ENCODE data around the gene AMFR.

AMFR gene

DNA sequence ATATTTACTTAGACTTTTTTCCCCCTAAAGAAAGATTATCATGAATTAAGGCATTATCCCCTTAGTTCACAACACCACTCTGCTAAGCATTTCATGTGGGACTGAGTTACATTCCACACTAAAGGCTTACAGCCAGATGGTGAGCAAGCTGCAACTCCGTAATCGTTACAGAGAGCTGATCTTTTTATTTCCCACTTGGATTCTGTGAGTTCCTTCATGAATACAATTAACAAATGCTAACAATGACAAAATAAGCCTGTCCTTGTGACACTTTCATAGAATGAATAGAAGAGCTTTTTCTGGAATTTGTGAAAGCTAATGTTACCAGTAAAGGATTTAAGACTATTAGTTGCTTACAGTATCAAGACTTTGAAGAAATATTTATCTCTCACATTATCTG is 34.8 kb upstream of the AMFR start:
- Histone ChIP-seq H3K4me3 (ENCODE audit: low read depth, low read length) (no peak overlapping the region), H3K27ac (ENCODE audit: extremely low read depth, low read depth, low read length) (no peak overlapping the region), H3K36me3 (ENCODE audit: control insufficient read depth in 2 of 2, insufficient read depth in 1 of 2, low read length in 2 of 2) (peaks cover 55 to 87% of the 10 kb centered on the region in 2 experiments), H3K4me1 (ENCODE audit: control insufficient read depth, insufficient read depth, low read length) (no peaks in the 10 kb centered on the region), H3K9me3 (ENCODE audit: control insufficient read depth, insufficient read depth, low read depth, low read length) (no peaks in the 10 kb centered on the region)
- POLR2A ChIA-PET: interaction anchor here (1.4 kb wide), 1 partner anchor 9 kb away, joined by 6 read pairs; the partner anchor contains the start of genes NUDT21 and OGFOD1
- TF ChIP-seq ZNF274 (IDR thresholded peaks at IDR 0.05; ENCODE audit: low read length) (no peak), ZNF274 (tag by site-specific recombination; IDR thresholded peaks at IDR 0.05; ENCODE audit: borderline replicate concordance) (no peak), ZFHX2 (tag by site-specific recombination; conservative IDR thresholded peaks at IDR 0.05) (no peak), ZNF837 (tag by site-specific recombination; IDR thresholded peaks at IDR 0.05) (no peak), ZNF76 (tag by site-specific recombination; IDR thresholded peaks at IDR 0.05; ENCODE audit: borderline replicate concordance, low read depth) (no peak), ZNF747 (tag by site-specific recombination; IDR thresholded peaks at IDR 0.05) (no peak), ZNF621 (tag by site-specific recombination; IDR thresholded peaks at IDR 0.05) (no peak), ZNF623 (tag by site-specific recombination; IDR thresholded peaks at IDR 0.05) (no peak), ZNF544 (tag by site-specific recombination; IDR thresholded peaks at IDR 0.05) (no peak), OSR2 (tag by site-specific recombination; IDR thresholded peaks at IDR 0.05) (no peak), ZNF560 (tag by site-specific recombination; IDR thresholded peaks at IDR 0.05; ENCODE audit: borderline replicate concordance) (no peak), ZNF391 (tag by site-specific recombination; IDR thresholded peaks at IDR 0.05; ENCODE audit: borderline replicate concordance, low read depth) (no peak), ZNF501 (tag by site-specific recombination; IDR thresholded peaks at IDR 0.05) (no peak), ZNF146 (tag by site-specific recombination; IDR thresholded peaks at IDR 0.05) (no peak), ZNF571 (tag by site-specific recombination; IDR thresholded peaks at IDR 0.05) (no peak), SP7 (tag by site-specific recombination; IDR thresholded peaks at IDR 0.05) (no peak), ZNF2 (tag by site-specific recombination; IDR thresholded peaks at IDR 0.05) (no peak)
- TF ChIP-seq, protein P1, sequence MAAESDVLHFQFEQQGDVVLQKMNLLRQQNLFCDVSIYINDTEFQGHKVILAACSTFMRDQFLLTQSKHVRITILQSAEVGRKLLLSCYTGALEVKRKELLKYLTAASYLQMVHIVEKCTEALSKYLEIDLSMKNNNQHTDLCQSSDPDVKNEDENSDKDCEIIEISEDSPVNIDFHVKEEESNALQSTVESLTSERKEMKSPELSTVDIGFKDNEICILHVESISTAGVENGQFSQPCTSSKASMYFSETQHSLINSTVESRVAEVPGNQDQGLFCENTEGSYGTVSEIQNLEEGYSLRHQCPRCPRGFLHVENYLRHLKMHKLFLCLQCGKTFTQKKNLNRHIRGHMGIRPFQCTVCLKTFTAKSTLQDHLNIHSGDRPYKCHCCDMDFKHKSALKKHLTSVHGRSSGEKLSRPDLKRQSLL (tag by site-specific recombination; IDR thresholded peaks at IDR 0.05): no peak
- TF ChIP-seq, protein P2, sequence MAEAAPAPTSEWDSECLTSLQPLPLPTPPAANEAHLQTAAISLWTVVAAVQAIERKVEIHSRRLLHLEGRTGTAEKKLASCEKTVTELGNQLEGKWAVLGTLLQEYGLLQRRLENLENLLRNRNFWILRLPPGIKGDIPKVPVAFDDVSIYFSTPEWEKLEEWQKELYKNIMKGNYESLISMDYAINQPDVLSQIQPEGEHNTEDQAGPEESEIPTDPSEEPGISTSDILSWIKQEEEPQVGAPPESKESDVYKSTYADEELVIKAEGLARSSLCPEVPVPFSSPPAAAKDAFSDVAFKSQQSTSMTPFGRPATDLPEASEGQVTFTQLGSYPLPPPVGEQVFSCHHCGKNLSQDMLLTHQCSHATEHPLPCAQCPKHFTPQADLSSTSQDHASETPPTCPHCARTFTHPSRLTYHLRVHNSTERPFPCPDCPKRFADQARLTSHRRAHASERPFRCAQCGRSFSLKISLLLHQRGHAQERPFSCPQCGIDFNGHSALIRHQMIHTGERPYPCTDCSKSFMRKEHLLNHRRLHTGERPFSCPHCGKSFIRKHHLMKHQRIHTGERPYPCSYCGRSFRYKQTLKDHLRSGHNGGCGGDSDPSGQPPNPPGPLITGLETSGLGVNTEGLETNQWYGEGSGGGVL (tag by site-specific recombination; IDR thresholded peaks at IDR 0.05): no peak
- CTCF ChIA-PET: no interaction called here

DNA sequence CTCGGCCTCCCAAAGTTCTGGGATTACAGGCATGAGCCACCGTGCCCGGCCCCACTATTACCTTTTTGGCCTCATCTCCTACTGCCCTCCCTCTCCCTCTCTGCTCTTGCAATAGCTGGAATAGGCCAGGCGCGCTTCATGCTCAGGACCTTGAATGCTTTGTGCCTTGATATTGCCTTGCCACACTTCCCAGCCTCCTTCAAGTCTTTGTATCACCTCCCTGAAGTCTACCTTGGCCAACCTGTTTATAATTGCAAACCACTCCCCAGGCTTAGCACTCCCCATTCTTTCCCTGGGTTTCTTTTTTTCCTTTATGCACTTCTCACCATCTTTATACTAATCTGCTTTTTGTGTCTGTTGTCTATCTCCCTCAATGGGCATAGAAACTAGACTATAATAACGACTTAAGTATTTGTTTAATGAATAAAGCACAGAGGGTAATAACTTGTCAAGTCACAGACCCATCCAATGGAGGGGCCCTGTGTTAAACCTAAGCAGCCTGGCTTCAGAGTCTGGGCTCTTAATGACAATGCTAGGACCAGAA is 32.7 kb upstream of the AMFR start:
- ChIA-PET POLR2A (no interaction called here), CTCF (interaction anchor here (0.6 kb wide), 1 partner anchor 11 kb away, joined by 4 read pairs; no protein-coding TSS in a partner anchor)
- TF ChIP-seq HOXD13 (CRISPR knock-in tag; IDR thresholded peaks at IDR 0.05; ENCODE audit: borderline replicate concordance): no peak
- Histone ChIP-seq H3K4me1 (ENCODE audit: control insufficient read depth, insufficient read depth, low read length) (no peaks in the 10 kb centered on the region), H3K4me3 (ENCODE audit: low read depth, low read length) (no peak overlapping the region), H3K36me3 (ENCODE audit: control insufficient read depth in 2 of 2, insufficient read depth in 1 of 2, low read length in 2 of 2) (peaks cover 54 to 91% of the 10 kb centered on the region in 2 experiments), H3K9me3 (ENCODE audit: control insufficient read depth, insufficient read depth, low read depth, low read length) (no peaks in the 10 kb centered on the region), H3K27ac (ENCODE audit: extremely low read depth, low read depth, low read length) (no peak overlapping the region)
